ENCODE measurements around the gene GMFB. TPM values are rescaled to one million over a fixed set of nuclear protein-coding genes. Genes with fewer than 3 reads are reported as not detected.

GMFB gene
- total and polyA plus RNA-seq, 9 of the 15 experiments (the other 6 are each of a cell fraction or from before 2014, with no cell fraction given): 14.0 to 31.7 (median 20.5) TPM

DNA sequence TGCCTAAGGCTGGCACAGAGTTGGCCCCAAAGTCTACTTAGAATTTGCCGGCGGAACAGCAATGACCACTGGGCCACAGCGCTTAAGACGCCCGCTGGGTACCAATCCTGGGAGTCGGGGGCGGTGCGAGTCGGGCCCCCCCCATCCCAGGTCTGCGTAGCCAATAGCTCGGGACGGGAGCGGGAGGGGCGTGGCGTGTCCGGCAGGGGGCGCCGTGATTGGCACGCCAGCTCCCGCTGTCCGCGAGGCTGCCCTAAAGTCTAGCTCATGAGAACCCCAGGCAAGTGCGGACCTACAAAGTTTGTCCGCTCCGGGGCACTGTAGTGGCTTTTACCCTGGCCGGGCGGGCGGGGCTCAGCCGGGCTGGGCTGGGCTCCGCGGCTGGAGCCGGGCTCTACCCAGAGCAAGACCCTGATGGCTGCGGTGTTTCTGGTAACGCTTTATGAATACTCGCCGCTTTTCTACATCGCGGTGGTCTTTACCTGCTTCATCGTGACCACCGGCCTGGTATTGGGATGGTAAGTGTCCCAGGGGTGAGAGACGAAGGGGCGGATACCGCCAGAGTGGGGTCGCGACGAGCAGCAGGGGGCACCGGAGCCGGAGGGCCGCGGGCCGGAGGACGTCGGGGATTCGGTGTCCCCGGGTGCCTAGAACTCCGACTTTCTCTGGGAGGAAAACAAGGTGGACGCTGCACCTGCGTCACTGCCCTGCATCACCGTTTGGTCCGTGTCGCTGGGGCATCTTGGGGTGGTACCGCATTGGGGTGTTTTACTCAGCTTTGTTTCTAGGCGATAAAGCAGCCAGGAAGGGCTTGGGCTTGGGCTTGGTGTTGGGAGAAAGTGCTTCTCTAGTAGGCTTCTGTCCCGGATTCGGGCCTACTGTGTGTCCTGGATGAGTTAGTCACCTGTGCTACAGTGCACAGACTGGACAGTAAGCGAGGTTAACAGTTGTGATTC is 21.0 kb upstream of the GMFB start, which contains the start of gene CGRRF1 (continued):
- TF ChIP-seq, protein P1, sequence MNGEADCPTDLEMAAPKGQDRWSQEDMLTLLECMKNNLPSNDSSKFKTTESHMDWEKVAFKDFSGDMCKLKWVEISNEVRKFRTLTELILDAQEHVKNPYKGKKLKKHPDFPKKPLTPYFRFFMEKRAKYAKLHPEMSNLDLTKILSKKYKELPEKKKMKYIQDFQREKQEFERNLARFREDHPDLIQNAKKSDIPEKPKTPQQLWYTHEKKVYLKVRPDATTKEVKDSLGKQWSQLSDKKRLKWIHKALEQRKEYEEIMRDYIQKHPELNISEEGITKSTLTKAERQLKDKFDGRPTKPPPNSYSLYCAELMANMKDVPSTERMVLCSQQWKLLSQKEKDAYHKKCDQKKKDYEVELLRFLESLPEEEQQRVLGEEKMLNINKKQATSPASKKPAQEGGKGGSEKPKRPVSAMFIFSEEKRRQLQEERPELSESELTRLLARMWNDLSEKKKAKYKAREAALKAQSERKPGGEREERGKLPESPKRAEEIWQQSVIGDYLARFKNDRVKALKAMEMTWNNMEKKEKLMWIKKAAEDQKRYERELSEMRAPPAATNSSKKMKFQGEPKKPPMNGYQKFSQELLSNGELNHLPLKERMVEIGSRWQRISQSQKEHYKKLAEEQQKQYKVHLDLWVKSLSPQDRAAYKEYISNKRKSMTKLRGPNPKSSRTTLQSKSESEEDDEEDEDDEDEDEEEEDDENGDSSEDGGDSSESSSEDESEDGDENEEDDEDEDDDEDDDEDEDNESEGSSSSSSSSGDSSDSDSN (IDR thresholded peaks at IDR 0.05; ENCODE audit: borderline replicate concordance in 1 of 2, low read depth in 2 of 2, low read length in 2 of 2): 0 out of 4 replicates have a peak, but pooled peaks of 1 of the 2 experiments have one; percentile 22
- TF ChIP-seq, protein P2, sequence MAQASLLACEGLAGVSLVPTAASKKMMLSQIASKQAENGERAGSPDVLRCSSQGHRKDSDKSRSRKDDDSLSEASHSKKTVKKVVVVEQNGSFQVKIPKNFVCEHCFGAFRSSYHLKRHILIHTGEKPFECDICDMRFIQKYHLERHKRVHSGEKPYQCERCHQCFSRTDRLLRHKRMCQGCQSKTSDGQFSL (CRISPR knock-in tag; IDR thresholded peaks at IDR 0.05): peak; percentile 95
- TF ChIP-seq, protein P2 (tag; IDR thresholded peaks at IDR 0.05): peak in 1 of 2 experiments; percentile 81; a peak in 2 of 4 replicates
- TF ChIP-seq SMAD4 (CRISPR knock-in tag; conservative IDR thresholded peaks at IDR 0.05) (peak; percentile 61), NFIX (CRISPR knock-in tag; IDR thresholded peaks at IDR 0.05; ENCODE audit: low read depth) (no peak), RBBP5 (IDR thresholded peaks at IDR 0.05; ENCODE audit: borderline replicate concordance, insufficient read depth, low read length, poor library complexity, severe bottlenecking) (peak; percentile 65), GTF2A2 (tag; IDR thresholded peaks at IDR 0.05) (no peak), LCOR (CRISPR knock-in tag; IDR thresholded peaks at IDR 0.05) (peak; percentile 35; the same call in 1 of the 2 replicates), ZSCAN32 (CRISPR knock-in tag; IDR thresholded peaks at IDR 0.05) (no peak), MYBL2 (IDR thresholded peaks at IDR 0.05; ENCODE audit: low read depth) (no peak), MYBL2 (CRISPR knock-in tag; IDR thresholded peaks at IDR 0.05; ENCODE audit: borderline replicate concordance) (no peak), POLR2AphosphoS2 (IDR thresholded peaks at IDR 0.05; ENCODE audit: low read length) (no peak), RB1 (IDR thresholded peaks at IDR 0.05; ENCODE audit: low read depth) (peak; percentile 61; the same call in 1 of the 2 replicates), KAT8 (IDR thresholded peaks at IDR 0.05; ENCODE audit: low read depth) (no peak), POLR2A (conservative IDR thresholded peaks at IDR 0.05) (peak; percentile 52; the same call in 1 of the 2 replicates)
- TF ChIP-seq, protein P3, sequence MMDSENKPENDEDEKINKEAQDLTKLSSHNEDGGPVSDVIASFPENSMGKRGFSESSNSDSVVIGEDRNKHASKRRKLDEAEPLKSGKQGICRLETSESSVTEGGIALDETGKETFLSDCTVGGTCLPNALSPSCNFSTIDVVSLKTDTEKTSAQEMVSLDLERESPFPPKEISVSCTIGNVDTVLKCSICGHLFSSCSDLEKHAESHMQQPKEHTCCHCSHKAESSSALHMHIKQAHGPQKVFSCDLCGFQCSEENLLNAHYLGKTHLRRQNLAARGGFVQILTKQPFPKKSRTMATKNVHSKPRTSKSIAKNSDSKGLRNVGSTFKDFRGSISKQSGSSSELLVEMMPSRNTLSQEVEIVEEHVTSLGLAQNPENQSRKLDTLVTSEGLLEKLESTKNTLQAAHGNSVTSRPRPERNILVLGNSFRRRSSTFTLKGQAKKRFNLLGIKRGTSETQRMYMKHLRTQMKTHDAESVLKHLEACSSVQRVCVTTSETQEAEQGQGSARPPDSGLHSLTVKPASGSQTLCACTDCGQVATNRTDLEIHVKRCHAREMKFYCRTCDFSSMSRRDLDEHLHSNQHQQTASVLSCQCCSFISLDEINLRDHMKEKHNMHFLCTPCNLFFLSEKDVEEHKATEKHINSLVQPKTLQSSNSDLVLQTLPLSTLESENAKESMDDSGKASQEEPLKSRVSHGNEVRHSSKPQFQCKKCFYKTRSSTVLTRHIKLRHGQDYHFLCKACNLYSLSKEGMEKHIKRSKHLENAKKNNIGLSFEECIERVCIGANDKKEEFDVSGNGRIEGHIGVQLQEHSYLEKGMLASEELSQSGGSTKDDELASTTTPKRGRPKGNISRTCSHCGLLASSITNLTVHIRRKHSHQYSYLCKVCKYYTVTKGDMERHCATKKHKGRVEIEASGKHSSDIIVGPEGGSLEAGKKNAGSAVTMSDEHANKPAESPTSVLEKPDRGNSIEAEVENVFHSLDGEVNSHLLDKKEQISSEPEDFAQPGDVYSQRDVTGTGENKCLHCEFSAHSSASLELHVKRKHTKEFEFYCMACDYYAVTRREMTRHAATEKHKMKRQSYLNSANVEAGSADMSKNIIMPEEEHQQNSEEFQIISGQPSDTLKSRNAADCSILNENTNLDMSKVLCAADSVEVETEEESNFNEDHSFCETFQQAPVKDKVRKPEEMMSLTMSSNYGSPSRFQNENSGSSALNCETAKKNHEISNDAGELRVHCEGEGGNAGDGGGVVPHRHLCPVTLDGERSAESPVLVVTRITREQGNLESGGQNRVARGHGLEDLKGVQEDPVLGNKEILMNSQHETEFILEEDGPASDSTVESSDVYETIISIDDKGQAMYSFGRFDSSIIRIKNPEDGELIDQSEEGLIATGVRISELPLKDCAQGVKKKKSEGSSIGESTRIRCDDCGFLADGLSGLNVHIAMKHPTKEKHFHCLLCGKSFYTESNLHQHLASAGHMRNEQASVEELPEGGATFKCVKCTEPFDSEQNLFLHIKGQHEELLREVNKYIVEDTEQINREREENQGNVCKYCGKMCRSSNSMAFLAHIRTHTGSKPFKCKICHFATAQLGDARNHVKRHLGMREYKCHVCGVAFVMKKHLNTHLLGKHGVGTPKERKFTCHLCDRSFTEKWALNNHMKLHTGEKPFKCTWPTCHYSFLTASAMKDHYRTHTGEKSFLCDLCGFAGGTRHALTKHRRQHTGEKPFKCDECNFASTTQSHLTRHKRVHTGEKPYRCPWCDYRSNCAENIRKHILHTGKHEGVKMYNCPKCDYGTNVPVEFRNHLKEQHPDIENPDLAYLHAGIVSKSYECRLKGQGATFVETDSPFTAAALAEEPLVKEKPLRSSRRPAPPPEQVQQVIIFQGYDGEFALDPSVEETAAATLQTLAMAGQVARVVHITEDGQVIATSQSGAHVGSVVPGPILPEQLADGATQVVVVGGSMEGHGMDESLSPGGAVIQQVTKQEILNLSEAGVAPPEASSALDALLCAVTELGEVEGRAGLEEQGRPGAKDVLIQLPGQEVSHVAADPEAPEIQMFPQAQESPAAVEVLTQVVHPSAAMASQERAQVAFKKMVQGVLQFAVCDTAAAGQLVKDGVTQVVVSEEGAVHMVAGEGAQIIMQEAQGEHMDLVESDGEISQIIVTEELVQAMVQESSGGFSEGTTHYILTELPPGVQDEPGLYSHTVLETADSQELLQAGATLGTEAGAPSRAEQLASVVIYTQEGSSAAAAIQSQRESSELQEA (IDR thresholded peaks at IDR 0.05; ENCODE audit: low read depth): peak; percentile 95
